Right lobe of liver (tissue), 4 donors: Measurements from ENCODE around the gene MYO15A.

Experiments used
- POLR2A ChIP-seq: fragments of 450-650 bp; IDR thresholded peaks from one replicate; pipeline ENCODE4 v1.6.1; 2017; ENCODE audit warnings: antibody characterized with exemption, mild to moderate bottlenecking
- TF ChIP-seq, protein P1 (sequence below), 4 donors: fragments of 200-600 bp in 3 of 4; fragments of 450-650 bp in 1 of 4; IDR thresholded peaks; one replicate each; pipeline versions ENCODE4 v1.5.1 to v1.8.0; 2016 to 2022; ENCODE audit warnings: antibody characterized with exemption in 4 of 4, mild to moderate bottlenecking in 2 of 4
- donor health status: DM: no; HTN: no; CAD: no.
- donor health status: DM: no; HTN: no; CAD: no.
- donor health status: DM: no; HTN: yes; CAD: no.

DNA sequence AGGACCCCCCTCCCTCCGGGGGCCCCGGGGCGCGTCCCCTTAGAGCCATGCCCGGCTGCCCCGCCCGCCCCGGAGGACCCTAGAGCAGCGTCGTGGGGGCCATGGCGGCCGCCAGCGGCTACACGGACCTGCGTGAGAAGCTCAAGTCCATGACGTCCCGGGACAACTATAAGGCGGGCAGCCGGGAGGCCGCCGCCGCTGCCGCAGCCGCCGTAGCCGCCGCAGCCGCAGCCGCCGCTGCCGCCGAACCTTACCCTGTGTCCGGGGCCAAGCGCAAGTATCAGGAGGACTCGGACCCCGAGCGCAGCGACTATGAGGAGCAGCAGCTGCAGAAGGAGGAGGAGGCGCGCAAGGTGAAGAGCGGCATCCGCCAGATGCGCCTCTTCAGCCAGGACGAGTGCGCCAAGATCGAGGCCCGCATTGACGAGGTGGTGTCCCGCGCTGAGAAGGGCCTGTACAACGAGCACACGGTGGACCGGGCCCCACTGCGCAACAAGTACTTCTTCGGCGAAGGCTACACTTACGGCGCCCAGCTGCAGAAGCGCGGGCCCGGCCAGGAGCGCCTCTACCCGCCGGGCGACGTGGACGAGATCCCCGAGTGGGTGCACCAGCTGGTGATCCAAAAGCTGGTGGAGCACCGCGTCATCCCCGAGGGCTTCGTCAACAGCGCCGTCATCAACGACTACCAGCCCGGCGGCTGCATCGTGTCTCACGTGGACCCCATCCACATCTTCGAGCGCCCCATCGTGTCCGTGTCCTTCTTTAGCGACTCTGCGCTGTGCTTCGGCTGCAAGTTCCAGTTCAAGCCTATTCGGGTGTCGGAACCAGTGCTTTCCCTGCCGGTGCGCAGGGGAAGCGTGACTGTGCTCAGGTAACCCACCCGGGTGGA, 75.8 kb downstream of the MYO15A start:
- TF ChIP-seq, protein P1, sequence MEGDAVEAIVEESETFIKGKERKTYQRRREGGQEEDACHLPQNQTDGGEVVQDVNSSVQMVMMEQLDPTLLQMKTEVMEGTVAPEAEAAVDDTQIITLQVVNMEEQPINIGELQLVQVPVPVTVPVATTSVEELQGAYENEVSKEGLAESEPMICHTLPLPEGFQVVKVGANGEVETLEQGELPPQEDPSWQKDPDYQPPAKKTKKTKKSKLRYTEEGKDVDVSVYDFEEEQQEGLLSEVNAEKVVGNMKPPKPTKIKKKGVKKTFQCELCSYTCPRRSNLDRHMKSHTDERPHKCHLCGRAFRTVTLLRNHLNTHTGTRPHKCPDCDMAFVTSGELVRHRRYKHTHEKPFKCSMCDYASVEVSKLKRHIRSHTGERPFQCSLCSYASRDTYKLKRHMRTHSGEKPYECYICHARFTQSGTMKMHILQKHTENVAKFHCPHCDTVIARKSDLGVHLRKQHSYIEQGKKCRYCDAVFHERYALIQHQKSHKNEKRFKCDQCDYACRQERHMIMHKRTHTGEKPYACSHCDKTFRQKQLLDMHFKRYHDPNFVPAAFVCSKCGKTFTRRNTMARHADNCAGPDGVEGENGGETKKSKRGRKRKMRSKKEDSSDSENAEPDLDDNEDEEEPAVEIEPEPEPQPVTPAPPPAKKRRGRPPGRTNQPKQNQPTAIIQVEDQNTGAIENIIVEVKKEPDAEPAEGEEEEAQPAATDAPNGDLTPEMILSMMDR (IDR thresholded peaks at IDR 0.05) = no peak
- TF ChIP-seq POLR2A = no peak
